ENCODE results near the gene AKR1E2.
"Not testable (repeated sequence)": the region's sequence is repeated elsewhere in the genome, so short reads cannot be mapped to it uniquely, and the experiment has no call there.

Gene AKR1E2

DNA sequence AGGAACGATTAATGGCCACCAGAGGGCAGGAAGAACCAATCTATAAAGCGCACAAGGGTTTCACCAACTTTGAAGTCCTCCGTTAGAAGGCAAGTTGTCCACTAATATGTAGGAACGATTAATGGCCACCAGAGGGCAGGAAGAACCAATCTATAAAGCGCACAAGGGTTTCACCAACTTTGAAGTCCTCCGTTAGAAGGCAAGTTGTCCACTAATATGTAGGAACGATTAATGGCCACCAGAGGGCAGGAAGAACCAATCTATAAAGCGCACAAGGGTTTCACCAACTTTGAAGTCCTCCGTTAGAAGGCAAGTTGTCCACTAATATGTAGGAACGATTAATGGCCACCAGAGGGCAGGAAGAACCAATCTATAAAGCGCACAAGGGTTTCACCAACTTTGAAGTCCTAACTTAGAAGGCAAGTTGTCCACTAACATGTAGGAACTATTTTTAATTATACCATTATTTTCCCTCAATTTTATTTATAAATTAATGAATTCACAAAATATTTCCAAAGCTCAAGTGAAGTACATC lies 10.3 kb upstream of the AKR1E2 start:
- not testable (repeated sequence) for DNase-seq

DNA sequence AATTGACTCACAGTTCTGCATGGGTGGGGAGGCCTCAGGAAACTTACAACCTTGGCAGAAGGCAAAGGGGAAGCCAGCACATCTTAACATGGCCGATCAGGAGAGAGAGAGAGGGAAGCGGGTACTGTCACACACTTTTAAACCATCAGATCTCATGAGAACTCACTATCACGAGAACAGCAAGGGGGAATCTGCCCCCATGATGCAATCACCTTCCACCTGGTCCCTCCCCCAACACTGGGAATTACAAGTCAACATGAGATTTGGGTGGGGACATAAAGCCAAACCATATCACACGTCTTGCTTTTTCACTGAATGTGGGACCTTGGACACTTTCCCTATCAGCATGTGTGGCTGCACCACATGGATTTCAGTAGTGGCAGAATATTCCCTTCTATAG lies 9.0 kb upstream of the AKR1E2 start:
- DNase-seq = no peak

DNA sequence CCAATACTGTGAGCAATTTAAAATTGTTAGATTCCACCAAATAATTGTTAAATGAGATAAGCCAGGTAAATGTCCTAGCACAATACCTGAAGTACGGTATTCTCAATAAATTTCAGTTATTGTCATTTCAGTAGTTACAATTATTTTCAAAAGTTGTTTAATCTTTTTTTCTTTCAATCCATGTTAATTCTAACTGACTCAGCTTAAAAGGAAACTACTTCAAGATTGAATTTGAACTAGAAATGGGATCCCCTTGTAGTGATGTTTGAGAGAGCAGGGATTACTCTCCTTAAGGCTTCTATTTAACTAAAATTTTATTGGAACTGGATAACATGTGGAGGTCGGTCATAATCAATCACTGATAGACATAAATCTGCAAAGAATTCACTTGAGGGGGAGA lies 6.9 kb upstream of the AKR1E2 start:
- DNase-seq = no peak

DNA sequence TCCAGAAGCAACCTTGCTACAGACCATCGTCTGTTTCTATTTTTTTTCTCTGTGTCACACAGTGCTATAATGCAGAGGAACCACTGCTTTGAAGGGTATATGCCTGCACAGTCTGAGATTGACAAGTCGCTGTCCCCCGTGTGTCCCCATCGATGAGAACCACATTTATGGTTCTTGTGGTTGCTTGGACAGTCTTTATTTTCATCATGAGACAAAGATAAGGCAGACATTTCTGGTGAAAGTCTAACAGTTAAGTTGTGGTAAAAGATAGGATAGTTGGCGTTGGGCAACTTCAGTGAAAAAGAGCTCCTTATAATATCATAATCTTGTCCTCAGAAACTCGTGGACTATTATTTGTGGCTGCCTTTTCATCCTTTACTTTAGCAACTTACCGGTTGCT lies 6.3 kb upstream of the AKR1E2 start:
- DNase-seq = no peak

DNA sequence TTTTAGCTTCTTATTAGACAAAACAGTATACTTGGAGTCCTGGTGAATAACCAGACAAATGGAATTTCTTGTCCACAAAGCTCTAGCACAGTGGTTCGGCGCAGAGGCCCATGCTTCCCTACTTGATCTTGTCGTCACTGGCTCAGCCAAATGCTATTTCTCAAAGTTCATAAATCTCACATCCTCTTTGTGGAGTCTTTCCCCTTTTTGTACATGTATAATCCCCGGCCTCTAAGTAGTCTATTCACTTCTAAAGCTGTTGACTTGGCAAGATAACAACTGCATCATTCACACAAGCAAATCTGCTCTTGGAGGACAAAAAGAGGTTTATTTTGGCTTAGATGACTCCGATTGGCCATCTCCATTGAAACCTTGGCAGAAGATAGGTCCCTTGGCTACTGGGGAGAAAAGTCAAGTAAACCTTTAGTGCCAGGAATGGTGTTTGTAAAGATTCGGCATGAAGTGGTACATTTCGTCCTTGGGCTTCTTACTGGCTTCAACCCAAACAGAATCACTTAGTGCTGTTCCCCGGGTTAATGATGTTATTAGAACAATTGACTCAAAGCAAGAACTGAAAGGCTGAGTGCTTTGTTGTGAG lies 5.1 kb upstream of the AKR1E2 start:
- DNase-seq = no peak

DNA sequence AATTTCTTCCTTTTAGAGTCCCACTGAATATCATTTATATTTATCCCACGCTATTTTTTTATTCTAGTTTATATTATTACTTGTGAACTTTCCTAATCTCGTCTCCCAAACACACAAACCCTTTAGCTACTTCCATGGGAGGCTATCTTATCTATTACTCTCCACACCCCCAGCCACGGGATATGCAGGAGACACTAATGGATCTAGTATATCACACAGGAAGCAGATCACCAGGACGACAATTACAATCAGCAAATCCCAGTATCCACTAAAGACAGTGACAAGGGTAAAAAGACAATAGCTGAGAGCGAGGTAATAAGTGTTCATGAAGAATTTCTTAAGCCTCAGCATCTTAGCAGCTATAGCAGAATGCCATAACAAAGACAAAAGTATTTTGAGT lies 3.8 kb upstream of the AKR1E2 start:
- no peak for DNase-seq

DNA sequence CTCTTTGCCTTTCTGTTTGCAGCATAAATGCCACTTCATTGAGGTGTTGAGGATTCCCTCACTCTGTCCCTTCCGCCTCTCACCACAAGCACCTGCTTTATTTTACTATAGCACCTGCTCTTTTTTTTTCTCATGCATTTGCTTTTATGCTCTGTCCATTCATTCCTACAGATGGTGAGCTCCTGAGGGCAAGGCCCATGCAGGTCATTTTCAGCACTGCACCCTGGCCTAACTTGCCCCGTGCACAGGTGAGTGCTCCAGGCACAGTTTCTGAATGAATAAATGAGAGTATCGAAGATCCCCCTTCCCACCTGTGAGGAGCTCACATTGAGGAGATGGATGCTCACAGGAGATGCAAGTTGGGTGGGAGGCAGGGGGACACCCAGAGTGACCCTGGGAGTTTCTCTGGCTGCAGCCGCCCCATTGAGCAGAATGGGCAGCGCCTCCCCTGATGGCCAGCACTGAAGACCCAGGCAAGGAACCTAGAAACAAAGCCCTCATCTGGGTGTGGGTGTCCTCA lies 1.2 kb upstream of the AKR1E2 start:
- DNase-seq = no peak

DNA sequence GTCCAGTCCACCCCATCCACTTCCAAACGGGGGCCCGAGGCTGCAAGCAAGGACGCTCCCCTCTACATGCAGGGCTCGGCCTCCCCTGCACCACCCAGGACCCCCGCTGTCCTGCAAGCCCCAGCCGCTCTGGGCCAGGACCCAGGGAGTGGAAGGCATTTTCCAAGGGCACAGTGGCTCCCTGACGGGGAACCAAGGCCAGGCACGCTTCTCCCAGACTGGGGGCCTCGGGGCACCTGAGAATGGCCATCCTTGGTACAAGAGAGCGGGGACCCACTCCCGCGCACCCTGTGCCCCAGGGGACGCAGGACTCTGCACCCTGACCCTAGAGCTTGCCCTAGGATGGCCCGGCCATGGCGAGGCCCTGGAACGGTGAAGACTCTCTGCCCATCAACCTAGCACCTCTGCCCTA lies 545 bp upstream of the AKR1E2 start:
- DNase-seq = no peak

DNA sequence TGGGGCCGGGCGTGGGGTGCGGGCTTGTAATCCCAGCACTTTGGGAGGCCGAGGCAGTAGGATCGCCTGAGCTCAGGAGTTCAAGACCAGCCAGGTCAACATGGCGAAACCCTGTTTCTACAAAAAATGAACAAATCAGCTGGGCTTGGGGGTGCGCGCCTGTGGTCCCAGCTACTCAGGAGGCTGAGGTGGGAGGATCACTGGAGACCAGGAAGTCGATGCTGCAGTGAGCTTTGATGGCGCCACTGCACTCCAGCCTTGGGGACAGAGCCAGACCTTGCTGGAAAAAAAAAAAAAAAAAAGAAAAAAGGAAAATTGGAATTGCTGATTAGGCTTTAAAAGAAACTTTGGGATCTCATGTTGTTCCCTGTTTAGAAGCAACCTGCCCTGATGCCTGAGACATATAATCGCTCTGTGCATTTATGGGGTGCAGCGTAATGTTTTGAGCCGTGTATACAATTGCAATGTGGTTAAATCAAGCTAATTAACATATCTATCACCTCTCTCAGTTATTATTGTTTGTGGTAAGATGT lies 851 bp downstream of the AKR1E2 start:
- DNase-seq = no peak

DNA sequence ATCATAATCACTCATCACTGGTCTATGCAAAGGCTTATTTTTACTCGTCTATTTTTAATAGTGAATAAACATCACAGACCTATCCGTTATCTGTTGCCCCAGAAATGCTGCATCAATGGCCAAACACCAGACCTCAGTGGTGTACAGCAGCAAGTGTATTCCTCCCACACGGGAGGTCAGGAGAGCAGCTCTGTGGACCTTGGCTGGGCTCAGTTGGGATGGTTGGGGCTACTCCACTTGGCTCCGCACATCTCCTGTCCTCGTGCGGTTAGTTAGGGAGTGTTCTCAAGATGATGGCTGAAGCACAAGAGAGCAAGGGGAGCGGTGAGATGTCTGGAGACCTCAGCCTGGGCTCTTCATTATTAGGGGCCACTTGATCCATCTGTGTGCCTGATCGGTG lies 2.0 kb downstream of the AKR1E2 start:
- DNase-seq = no peak

DNA sequence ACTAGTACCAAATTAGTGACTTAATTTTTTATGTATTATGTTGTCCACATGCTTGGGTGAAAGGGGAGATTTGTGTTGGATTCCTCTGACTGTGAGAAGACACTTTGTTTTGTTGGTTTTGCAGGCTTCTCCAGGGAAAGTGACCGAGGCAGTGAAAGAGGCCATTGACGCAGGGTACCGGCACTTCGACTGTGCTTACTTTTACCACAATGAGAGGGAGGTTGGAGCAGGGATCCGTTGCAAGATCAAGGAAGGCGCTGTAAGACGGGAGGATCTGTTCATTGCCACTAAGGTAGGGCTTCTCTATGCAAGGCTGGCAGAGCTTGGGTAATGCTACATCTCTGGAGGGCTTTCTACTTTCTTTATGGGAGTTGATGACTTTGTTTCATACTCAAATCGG lies 4.5 kb downstream of the AKR1E2 start:
- DNase-seq = no peak

DNA sequence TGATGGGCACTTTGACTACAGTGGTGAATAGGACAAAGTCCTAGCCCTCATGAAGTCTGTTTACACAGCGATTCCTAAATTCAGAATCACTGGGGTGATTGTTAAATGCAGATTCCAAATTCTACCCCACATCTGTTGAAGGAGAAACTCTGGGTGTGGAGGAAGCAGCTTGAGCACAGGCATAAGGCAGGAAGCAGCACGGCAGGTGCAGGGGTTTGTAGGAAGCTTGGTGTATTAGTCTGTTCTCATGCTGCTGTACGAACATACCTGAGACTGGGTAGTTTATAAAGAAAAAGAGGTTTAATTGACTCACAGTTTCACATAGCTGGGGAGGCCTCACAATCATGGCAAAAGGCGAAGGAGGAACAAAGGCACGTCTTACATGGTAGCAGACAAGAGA lies 5.1 kb downstream of the AKR1E2 start:
- DNase-seq = no peak

DNA sequence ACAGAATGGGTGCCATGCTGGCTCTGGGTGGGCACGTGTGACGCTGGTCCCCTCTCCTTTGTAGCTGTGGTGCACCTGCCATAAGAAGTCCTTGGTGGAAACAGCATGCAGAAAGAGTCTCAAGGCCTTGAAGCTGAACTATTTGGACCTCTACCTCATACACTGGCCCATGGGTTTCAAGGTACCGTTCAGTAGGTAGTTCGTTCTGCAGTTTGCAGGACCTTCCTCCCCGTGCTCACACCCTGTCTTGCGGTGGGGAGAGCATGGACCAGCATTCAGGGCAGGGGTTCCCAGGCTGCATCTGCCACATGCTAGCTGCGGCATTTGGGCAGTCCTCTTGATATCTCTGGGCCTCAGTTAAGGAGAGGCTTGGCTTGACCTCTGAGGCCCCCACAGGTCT lies 7.3 kb downstream of the AKR1E2 start:
- DNase-seq = no peak

DNA sequence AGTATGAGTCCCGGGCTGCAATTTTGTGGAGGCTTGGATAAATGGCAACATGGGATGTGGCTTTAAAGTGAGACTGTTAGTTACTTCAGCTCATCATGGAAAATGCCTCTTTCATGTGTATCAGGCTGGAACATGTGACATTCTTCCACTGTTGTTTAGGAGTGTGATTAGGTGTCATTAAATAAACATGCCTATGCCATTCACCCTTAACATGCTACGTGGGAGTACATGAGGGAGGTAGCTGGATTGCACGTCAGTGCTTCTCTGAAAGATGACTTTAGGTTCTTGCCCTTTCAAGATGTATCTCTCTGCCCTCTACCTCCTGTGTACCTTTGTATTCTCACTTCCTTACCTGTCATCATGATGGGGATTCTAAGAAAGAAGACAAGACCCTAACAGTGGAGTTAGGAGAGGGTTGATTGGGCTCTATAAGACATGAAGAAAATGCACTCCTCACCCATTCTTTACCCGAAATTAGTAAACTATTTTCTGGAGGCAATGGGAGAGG lies 8.9 kb downstream of the AKR1E2 start:
- DNase-seq = no peak

DNA sequence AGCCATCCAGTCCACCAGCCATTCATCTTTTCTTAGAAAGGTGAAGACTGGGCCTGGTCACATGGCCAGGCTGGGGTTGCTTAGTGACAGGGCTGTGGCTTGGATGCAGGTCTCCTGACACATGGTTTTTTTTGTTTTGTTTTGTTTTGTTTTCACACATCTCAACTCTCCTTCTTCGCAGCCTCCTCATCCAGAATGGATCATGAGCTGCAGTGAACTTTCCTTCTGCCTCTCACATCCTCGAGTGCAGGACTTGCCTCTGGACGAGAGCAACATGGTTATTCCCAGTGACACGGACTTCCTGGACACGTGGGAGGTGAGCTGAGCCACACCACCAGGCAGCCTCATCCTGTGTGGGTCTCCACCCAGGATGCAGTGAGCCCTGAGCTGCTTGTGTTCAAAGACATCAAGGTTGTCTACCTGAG lies 9.5 kb downstream of the AKR1E2 start:
- DNase-seq = no peak

DNA sequence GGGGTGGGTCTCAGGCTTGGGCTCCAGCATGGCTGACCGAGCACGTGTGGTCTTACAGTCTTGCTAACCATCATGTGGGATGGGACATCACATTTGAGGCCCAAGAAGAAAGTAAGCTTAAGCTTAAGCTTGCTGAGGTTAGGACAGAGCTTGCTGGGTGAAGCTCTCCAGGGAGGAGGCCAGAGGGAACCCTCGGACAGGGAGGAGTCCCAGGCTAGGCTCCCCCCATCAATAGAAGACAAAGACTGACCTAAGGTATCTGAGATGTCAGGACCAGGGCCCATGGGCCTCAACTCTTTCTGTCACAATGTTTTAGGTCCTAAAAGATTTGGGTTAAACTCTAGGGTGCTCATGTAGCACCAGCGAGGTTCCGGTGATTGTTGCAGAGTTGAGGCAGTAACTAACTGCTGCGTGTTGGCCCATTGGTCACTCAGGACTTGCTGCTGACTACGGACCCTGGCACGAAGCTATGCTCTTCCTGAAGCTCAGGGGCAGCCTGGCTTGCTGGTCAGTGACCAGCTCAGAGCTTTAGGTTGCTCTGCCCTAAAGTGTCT lies 10.5 kb downstream of the AKR1E2 start:
- no peak for DNase-seq

DNA sequence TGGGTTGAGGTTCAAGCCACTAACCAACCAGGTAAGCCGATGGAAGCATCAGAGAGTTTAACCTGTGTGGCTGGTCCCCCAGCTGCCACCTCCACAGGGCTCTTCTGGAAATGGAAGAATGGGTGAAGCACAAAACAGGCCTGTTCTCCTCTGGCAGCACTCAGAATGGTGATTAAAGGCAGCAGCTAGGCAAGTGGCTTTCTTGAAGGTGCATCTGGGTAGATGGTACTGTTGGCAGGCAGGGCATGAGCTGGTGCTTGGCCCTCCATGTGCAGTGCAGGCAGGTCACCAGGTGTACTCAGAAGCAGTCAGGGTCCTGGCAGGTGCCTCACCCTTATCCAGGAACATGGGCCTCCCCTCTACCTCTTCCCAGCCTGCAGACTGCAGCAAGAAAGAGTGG lies 11.5 kb downstream of the AKR1E2 start:
- no peak for DNase-seq

DNA sequence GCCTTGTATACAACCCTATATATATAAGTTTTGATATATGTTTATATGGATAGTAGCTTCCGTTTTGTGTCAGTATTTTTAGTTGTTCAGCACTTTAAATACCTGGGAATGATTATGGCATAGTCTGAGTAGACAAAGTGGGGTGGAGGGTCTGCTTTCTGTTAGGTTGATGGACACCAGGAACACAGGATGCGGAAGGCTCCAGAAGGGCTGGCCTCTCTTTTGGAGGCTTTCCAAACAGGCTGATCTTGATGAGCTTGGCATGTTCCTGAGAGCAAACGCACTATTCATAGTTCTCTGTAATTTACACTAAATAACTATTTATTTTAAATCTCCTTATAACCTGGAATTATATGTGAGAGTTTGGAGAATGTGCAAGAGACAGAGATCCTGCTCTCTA lies 12.7 kb downstream of the AKR1E2 start:
- DNase-seq = no peak

DNA sequence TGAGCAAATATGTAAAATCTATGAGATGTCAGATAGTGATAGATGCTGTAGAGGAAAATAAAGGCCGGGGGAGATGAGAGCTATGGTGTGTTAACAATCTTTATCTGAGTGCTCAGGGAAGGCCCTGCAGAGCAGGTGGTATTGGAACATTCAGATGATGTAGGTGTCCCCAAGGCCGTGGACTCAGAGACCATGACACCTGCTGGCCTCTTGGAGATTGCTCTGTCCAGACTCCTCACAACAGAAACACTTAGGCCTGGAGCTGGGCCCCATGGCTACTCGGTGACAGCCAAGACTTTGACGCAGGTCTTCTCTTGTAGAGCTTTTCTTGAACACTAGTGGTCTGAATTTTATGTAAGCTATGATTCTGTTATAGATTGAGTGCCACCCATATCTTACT lies 13.3 kb downstream of the AKR1E2 start:
- no peak for DNase-seq

DNA sequence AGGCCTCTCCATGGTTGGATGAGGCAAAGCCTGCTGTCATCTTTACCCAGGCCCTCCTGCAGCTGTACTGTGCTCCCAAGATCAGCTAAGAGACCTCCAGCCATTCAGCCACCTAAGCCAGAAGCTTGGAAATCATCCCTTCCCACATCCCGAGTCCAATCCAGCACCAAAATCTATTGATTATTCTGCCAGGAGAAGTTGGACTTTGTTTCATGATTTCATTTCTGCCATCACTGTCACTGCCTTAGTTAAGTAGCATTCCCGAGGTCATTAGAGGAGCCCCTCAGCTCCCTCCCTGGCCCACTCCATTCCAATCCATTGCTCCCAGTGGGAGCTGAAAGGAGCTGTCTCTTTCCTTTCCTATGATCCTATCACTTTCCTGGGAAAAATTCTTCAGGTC lies 14.1 kb downstream of the AKR1E2 start:
- no peak for DNase-seq

DNA sequence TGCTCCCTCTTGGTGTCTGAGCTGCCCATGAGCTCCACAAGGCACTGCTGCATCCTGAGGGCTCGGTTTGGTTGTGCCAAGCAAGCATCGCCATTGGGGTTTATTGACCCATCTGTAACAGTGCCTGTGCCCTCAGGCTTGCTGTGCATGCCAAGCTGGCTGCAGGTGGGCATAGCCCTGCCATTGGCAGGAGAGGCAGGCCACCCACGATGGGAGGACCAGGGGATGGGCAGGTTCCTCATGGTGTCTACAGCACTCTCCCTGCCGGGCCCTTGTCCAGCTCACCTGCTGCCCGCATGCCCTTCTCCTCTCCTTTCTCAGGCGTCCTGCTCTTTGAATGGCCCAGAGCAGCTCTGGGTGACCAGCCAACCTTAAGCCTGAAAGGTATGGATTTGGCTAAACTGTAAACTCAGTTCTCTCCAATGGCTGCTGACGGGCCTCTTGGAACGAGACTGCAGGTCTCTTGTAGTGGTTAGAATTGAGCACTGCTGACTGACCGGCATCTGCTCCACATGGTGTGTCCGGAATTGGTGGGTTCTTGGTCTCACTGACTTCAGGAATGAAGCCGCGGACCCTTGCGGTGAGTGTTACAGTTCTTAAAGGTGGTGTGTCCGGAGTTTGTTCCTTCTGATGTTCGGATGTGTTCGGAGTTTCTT lies 17.6 kb downstream of the AKR1E2 start:
- DNase-seq = no peak

DNA sequence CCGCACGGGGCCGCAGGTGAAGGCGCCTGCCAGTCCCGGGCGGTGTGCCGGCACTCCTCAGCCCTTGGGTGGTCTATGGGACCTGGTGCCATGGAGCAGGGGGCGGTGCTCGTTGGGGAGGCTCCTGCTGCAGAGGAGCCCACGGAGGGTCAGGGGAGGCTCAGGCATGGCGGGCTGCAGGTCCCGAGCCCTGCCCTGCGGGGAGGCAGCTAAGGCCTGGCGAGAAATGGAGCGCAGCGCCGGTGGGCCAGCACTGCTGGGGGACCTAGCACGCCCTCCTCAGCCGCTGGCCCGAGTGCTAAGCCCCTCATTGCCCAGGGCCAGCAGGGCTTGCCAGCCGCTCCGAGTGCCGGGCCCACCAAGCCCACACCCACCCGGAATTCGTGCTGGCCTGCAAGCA lies 18.9 kb downstream of the AKR1E2 start:
- no peak for DNase-seq

DNA sequence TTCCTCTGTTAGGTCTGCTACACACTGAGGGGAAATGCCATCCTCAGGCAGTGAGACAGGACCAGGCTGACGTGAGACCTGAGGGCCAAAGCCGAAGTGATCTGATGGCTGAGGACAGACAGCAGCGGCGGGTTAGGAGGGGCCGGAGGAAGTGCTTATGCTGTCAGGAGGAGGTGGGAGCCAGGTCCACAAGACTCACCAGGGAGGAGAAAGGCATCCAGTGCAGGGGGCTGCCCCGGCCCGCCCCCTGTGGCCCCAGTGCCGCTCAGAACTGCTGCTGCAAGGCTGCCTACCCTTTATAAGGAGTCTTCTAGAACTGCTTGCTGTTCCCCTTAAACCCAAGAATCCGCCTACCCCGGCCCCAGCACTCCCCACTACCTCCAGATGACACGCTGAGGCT lies 19.8 kb downstream of the AKR1E2 start:
- no peak for DNase-seq

DNA sequence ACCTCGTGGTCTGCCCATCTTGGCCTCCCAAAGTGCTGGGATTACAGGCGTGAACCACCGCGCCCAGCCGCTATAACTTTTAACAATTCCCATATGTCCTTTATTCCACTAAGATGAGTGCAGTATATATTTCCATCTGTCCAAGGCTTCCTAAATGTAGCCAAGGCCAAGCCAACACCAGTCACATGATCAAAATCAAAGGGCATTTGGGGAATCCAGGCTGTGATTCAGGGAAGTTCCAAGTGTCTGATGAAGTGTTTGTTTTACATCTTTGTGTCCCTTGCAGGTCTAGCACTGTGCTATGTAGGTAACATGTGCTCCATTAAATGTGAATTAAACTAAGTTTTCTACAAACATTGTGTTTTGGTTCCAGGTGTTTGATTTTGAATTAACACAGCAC lies 20.8 kb downstream of the AKR1E2 start:
- DNase-seq = no peak
